Measurements from ENCODE around the gene DXO. TPM values are rescaled to one million over a fixed set of nuclear protein-coding genes. Genes with fewer than 3 reads are reported as not detected.

The DXO gene
- total and polyA plus RNA-seq, 2 of the 13 experiments (the other 11 are each of a cell fraction or from before 2014, with no cell fraction given), result 18.6 to 26.2 TPM

GRCh38 chr6:31927242-31927862, 44.6 kb downstream of the DXO start, which contains the start of gene C2 (continued):
- TF ChIP-seq USF2 (IDR thresholded peaks at IDR 0.05; ENCODE audit: low read depth, low read length), result no peak
- TF ChIP-seq USF2 (CRISPR knock-in tag; IDR thresholded peaks at IDR 0.05; ENCODE audit: borderline replicate concordance), result peak; percentile 68; the same call in 1 of the 2 replicates
- no peak for TF ChIP-seq AGO2 (optimal IDR thresholded peaks at IDR 0.05; ENCODE audit: low read depth, low read length)
- 0 out of 2 replicates have a peak, but pooled peaks have one; percentile 46 for TF ChIP-seq TSC22D2 (CRISPR knock-in tag; IDR thresholded peaks at IDR 0.05; ENCODE audit: borderline replicate concordance)
- TF ChIP-seq KLF6 (CRISPR knock-in tag; IDR thresholded peaks at IDR 0.05), result peak; percentile 84
- TF ChIP-seq FOSL2 (CRISPR knock-in tag; IDR thresholded peaks at IDR 0.05), result peak; percentile 82
- peak; percentile 100 for TF ChIP-seq ZNF646 (CRISPR knock-in tag; IDR thresholded peaks at IDR 0.05)
- peak; percentile 42; the same call in 1 of the 2 replicates for TF ChIP-seq ELF4 (CRISPR knock-in tag; IDR thresholded peaks at IDR 0.05; ENCODE audit: borderline replicate concordance)
- peak; percentile 48; the same call in 1 of the 2 replicates for TF ChIP-seq CCDC6 (CRISPR knock-in tag; IDR thresholded peaks at IDR 0.05)
- TF ChIP-seq CREB3 (CRISPR knock-in tag; IDR thresholded peaks at IDR 0.05), result no peak
- TF ChIP-seq ZNF605 (CRISPR knock-in tag; IDR thresholded peaks at IDR 0.05), result peak; percentile 90
- peak; percentile 92; the same call in 1 of the 2 replicates for TF ChIP-seq CHD4 (IDR thresholded peaks at IDR 0.05; ENCODE audit: borderline replicate concordance, low read length)
- peak; percentile 45 for TF ChIP-seq ASH2L (IDR thresholded peaks at IDR 0.05; ENCODE audit: insufficient read length, low read depth, low read length)
- TF ChIP-seq ZBTB21 (CRISPR knock-in tag; IDR thresholded peaks at IDR 0.05), result peak; percentile 67; the same call in 1 of the 2 replicates
- TF ChIP-seq FOXC1 (CRISPR knock-in tag; IDR thresholded peaks at IDR 0.05; ENCODE audit: borderline replicate concordance), result peak; percentile 67; the same call in 1 of the 2 replicates
- TF ChIP-seq ZBTB34 (CRISPR knock-in tag; IDR thresholded peaks at IDR 0.05), result peak; percentile 86
- peak; percentile 95 for TF ChIP-seq PHF5A (CRISPR knock-in tag; IDR thresholded peaks at IDR 0.05; ENCODE audit: low read depth, unreplicated experiment)
- TF ChIP-seq RFX1 (IDR thresholded peaks at IDR 0.05), result no peak
- peak; percentile 93; the same call in 1 of the 2 replicates for TF ChIP-seq DMAP1 (CRISPR knock-in tag; IDR thresholded peaks at IDR 0.05)

Measured in HepG2 (cell line).